ENCODE data around the gene MSH5.

DNA sequence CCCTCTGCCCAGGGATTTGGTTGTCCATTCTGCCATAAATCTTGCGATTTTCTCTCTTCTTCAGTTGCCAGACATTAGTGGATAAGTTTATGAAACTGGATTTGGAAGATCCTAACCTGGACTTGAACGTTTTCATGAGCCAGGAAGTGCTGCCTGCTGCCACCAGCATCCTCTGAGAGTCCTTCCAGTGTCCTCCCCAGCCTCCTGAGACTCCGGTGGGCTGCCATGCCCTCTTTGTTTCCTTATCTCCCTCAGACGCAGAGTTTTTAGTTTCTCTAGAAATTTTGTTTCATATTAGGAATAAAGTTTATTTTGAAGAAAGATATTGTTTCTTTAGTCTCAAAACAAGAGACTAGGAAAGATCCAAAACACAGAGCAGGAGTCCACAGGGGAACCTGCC, 22.6 kb downstream of the MSH5 start, which contains the start of gene SAPCD1:
- no peak for TF ChIP-seq POLR2A (IDR thresholded peaks at IDR 0.05)
- TF ChIP-seq, protein P1, sequence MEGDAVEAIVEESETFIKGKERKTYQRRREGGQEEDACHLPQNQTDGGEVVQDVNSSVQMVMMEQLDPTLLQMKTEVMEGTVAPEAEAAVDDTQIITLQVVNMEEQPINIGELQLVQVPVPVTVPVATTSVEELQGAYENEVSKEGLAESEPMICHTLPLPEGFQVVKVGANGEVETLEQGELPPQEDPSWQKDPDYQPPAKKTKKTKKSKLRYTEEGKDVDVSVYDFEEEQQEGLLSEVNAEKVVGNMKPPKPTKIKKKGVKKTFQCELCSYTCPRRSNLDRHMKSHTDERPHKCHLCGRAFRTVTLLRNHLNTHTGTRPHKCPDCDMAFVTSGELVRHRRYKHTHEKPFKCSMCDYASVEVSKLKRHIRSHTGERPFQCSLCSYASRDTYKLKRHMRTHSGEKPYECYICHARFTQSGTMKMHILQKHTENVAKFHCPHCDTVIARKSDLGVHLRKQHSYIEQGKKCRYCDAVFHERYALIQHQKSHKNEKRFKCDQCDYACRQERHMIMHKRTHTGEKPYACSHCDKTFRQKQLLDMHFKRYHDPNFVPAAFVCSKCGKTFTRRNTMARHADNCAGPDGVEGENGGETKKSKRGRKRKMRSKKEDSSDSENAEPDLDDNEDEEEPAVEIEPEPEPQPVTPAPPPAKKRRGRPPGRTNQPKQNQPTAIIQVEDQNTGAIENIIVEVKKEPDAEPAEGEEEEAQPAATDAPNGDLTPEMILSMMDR (IDR thresholded peaks at IDR 0.05), result no peak

All from ovary (tissue), 3 donors.